ENCODE results near the gene TMX1.

Gene TMX1

DNA sequence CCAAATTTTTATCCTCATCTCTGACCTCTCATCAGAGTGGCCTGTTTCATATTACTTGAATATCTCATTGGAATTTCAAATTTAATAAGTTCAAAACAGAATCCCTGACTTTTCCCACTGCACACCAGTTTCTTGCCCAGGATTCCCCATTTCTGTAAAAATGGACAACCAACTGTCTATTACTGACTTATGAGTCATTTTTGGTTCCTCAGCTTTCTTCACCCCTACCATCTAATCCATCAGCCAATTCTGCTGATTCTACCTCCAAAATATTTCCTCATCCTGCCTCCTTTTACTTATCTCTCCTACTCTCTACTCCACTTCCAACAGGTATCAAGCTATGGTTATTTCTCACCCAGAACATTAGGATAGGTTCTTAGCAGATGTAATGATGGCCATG is 44.2 kb downstream of the TMX1 start (continued):
- TF ChIP-seq, protein P1, sequence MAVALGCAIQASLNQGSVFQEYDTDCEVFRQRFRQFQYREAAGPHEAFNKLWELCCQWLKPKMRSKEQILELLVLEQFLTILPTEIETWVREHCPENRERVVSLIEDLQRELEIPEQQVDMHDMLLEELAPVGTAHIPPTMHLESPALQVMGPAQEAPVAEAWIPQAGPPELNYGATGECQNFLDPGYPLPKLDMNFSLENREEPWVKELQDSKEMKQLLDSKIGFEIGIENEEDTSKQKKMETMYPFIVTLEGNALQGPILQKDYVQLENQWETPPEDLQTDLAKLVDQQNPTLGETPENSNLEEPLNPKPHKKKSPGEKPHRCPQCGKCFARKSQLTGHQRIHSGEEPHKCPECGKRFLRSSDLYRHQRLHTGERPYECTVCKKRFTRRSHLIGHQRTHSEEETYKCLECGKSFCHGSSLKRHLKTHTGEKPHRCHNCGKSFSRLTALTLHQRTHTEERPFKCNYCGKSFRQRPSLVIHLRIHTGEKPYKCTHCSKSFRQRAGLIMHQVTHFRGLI (tag by site-specific recombination; IDR thresholded peaks at IDR 0.05) = no peak
- TF ChIP-seq YY2 (tag by site-specific recombination; IDR thresholded peaks at IDR 0.05) = no peak
- TF ChIP-seq, protein P2, sequence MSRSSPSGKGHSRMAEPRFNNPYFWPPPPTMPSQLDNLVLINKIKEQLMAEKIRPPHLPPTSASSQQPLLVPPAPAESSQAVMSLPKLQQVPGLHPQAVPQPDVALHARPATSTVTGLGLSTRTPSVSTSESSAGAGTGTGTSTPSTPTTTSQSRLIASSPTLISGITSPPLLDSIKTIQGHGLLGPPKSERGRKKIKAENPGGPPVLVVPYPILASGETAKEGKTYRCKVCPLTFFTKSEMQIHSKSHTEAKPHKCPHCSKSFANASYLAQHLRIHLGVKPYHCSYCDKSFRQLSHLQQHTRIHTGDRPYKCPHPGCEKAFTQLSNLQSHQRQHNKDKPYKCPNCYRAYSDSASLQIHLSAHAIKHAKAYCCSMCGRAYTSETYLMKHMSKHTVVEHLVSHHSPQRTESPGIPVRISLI (tag by site-specific recombination; IDR thresholded peaks at IDR 0.05) = no peak
- no peak for TF ChIP-seq ZNF830 (tag by site-specific recombination; IDR thresholded peaks at IDR 0.05; ENCODE audit: low read depth)
- TF ChIP-seq ZNF776 (tag by site-specific recombination; IDR thresholded peaks at IDR 0.05; ENCODE audit: borderline replicate concordance) = no peak
- no peak for TF ChIP-seq ZNF626 (tag by site-specific recombination; IDR thresholded peaks at IDR 0.05)

DNA sequence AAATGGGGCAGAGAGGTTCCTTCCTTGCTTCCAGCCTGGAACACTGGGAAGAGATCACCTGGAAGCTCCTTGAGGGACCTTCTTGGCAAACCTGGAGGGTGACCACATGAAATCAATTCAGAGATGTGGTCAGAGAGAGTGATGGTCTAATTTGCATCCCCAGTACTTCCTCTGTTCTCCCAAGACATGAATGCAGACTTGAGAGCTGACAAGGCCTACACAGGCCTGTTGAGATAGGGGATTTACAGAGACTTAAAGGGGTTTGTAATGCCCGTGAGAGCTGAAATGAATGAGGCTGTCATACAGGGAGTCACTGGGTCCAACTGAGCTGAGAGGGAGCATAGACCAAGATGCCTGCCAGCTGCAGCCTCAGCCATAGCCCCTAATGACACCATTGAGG is 45.1 kb downstream of the TMX1 start:
- no peaks in the 10 kb centered on the region; the same call in 1 of the 2 replicates for H3K4me1 ChIP-seq (ENCODE audit: control insufficient read depth, insufficient read depth, low read length)
- no peak overlapping the region for H3K27ac ChIP-seq (ENCODE audit: extremely low read depth, low read depth, low read length)
- POLR2A ChIA-PET = no interaction called here
- no peak overlapping the region for H3K4me3 ChIP-seq (ENCODE audit: low read depth, low read length)
- CTCF ChIA-PET = interaction anchor here (0.6 to 11.0 kb wide), 6 partner anchors 9 to 693 kb away, joined by 3 to 228 read pairs (median 4); no protein-coding TSS in a partner anchor
- no peak for TF ChIP-seq SP7 (tag by site-specific recombination; IDR thresholded peaks at IDR 0.05)
- no peak for TF ChIP-seq RBAK (tag by site-specific recombination; IDR thresholded peaks at IDR 0.05)
- H3K36me3 ChIP-seq (ENCODE audit: control insufficient read depth in 2 of 2, insufficient read depth in 1 of 2, low read length in 2 of 2) = no peaks in the 10 kb centered on the region
- H3K9me3 ChIP-seq (ENCODE audit: control insufficient read depth, insufficient read depth, low read depth, low read length) = no peaks in the 10 kb centered on the region

DNA sequence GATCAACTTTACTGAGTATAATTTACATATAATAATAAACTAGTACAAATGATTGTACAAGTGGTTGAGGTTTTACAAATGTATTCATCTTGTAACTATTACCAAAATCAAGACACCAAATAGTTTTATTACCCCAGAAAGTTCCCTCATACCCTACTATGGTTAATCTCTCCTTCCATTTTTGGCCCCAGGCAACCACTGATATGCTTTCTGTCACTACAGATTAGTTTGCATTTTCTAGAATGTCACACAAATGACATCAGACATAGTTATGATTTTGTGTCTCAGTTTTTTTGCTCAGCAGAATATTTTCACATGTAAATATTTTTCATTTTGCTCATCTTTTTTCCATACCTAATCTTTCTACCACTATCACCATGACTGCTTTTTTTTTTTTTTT is 49.1 kb downstream of the TMX1 start:
- ChIA-PET POLR2A (no interaction called here), CTCF (no interaction called here)
- Histone ChIP-seq H3K9me3 (ENCODE audit: control insufficient read depth, insufficient read depth, low read depth, low read length) (no peaks in the 10 kb centered on the region), H3K36me3 (ENCODE audit: control insufficient read depth in 2 of 2, insufficient read depth in 1 of 2, low read length in 2 of 2) (no peaks in the 10 kb centered on the region), H3K4me3 (ENCODE audit: low read depth, low read length) (no peak overlapping the region), H3K27ac (ENCODE audit: extremely low read depth, low read depth, low read length) (no peak overlapping the region), H3K4me1 (ENCODE audit: control insufficient read depth, insufficient read depth, low read length) (no peaks in the 10 kb centered on the region)
- TF ChIP-seq PRDM1 (tag by site-specific recombination; IDR thresholded peaks at IDR 0.05) = no peak
- no peak for TF ChIP-seq ZNF664 (tag by site-specific recombination; IDR thresholded peaks at IDR 0.05)
- no peak for TF ChIP-seq ZNF621 (tag by site-specific recombination; IDR thresholded peaks at IDR 0.05)
- no peak for TF ChIP-seq ZBTB1 (tag by site-specific recombination; IDR thresholded peaks at IDR 0.05)
- TF ChIP-seq ZNF266 (tag by site-specific recombination; IDR thresholded peaks at IDR 0.05; ENCODE audit: low read depth) = no peak
- no peak for TF ChIP-seq ZNF488 (tag by site-specific recombination; IDR thresholded peaks at IDR 0.05)
- TF ChIP-seq ZNF26 (tag by site-specific recombination; IDR thresholded peaks at IDR 0.05) = no peak
- no peak for TF ChIP-seq ZNF529 (tag by site-specific recombination; IDR thresholded peaks at IDR 0.05; ENCODE audit: insufficient replicate concordance)
- TF ChIP-seq, protein P3, sequence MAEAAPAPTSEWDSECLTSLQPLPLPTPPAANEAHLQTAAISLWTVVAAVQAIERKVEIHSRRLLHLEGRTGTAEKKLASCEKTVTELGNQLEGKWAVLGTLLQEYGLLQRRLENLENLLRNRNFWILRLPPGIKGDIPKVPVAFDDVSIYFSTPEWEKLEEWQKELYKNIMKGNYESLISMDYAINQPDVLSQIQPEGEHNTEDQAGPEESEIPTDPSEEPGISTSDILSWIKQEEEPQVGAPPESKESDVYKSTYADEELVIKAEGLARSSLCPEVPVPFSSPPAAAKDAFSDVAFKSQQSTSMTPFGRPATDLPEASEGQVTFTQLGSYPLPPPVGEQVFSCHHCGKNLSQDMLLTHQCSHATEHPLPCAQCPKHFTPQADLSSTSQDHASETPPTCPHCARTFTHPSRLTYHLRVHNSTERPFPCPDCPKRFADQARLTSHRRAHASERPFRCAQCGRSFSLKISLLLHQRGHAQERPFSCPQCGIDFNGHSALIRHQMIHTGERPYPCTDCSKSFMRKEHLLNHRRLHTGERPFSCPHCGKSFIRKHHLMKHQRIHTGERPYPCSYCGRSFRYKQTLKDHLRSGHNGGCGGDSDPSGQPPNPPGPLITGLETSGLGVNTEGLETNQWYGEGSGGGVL (tag by site-specific recombination; IDR thresholded peaks at IDR 0.05) = no peak
- no peak for TF ChIP-seq BCL11A (tag by site-specific recombination; IDR thresholded peaks at IDR 0.05; ENCODE audit: low read depth)
- no peak for TF ChIP-seq ZNF707 (tag by site-specific recombination; IDR thresholded peaks at IDR 0.05)
- TF ChIP-seq ZNF544 (tag by site-specific recombination; IDR thresholded peaks at IDR 0.05) = no peak
- no peak for TF ChIP-seq ZNF354C (tag by site-specific recombination; IDR thresholded peaks at IDR 0.05; ENCODE audit: borderline replicate concordance, low read depth)
- TF ChIP-seq ZNF426 (tag by site-specific recombination; IDR thresholded peaks at IDR 0.05) = no peak
- no peak for TF ChIP-seq ZFP37 (tag by site-specific recombination; IDR thresholded peaks at IDR 0.05)

All from HEK293 (cell line).